Measurements from ENCODE around the gene ITPK1.

The ITPK1 gene

GRCh38 chr14:92902191-92902590 is 213.5 kb downstream of the ITPK1 start:
- Histone ChIP-seq H3K4me1 (ENCODE audit: control insufficient read depth, insufficient read depth, low read length) (no peaks in the 10 kb centered on the region), H3K9ac (ENCODE audit: low read length) (no peak overlapping the region), H3K27me3 (ENCODE audit: control insufficient read depth, insufficient read depth, low read length) (peaks cover 21% of the 10 kb centered on the region), H3K9me3 (ENCODE audit: control insufficient read depth, low read length) (no peaks in the 10 kb centered on the region), H3K36me3 (ENCODE audit: control insufficient read depth, insufficient read depth, low read length) (no peaks in the 10 kb centered on the region), H3K4me3 (ENCODE audit: low read length) (no peak overlapping the region)

- Histone ChIP-seq H3K4me3 (ENCODE audit: low read length) (no peak overlapping the region), H3K36me3 (ENCODE audit: control insufficient read depth, insufficient read depth, low read length) (no peaks in the 10 kb centered on the region), H3K27me3 (ENCODE audit: control insufficient read depth, insufficient read depth, low read length) (peaks cover 21% of the 10 kb centered on the region), H3K9me3 (ENCODE audit: control insufficient read depth, low read length) (no peaks in the 10 kb centered on the region), H3K4me1 (ENCODE audit: control insufficient read depth, insufficient read depth, low read length) (no peaks in the 10 kb centered on the region), H3K9ac (ENCODE audit: low read length) (no peak overlapping the region)
These were observed 215.1 kb downstream of the ITPK1 start for GRCh38 chr14:92900660-92901059.

GRCh38 chr14:92898566-92899131 is 217.1 kb downstream of the ITPK1 start:
- Histone ChIP-seq H3K9me3 (ENCODE audit: control insufficient read depth, low read length) (no peaks in the 10 kb centered on the region), H3K36me3 (ENCODE audit: control insufficient read depth, insufficient read depth, low read length) (no peaks in the 10 kb centered on the region), H3K27me3 (ENCODE audit: control insufficient read depth, insufficient read depth, low read length) (peaks cover 16% of the 10 kb centered on the region), H3K4me1 (ENCODE audit: control insufficient read depth, insufficient read depth, low read length) (no peaks in the 10 kb centered on the region), H3K9ac (ENCODE audit: low read length) (no peak overlapping the region), H3K4me3 (ENCODE audit: low read length) (no peak overlapping the region)

- Histone ChIP-seq H3K4me3 (ENCODE audit: low read length) (no peak overlapping the region), H3K36me3 (ENCODE audit: control insufficient read depth, insufficient read depth, low read length) (no peaks in the 10 kb centered on the region), H3K9me3 (ENCODE audit: control insufficient read depth, low read length) (no peaks in the 10 kb centered on the region), H3K27me3 (ENCODE audit: control insufficient read depth, insufficient read depth, low read length) (peaks cover 13% of the 10 kb centered on the region), H3K4me1 (ENCODE audit: control insufficient read depth, insufficient read depth, low read length) (no peaks in the 10 kb centered on the region), H3K9ac (ENCODE audit: low read length) (no peak overlapping the region)
These were observed 217.7 kb downstream of the ITPK1 start for GRCh38 chr14:92897922-92898565.

- H3K9ac ChIP-seq (ENCODE audit: low read length), result no peak overlapping the region
- H3K9me3 ChIP-seq (ENCODE audit: control insufficient read depth, low read length), result no peaks in the 10 kb centered on the region
- peaks cover 4% of the 10 kb centered on the region for H3K27me3 ChIP-seq (ENCODE audit: control insufficient read depth, insufficient read depth, low read length)
- no peak overlapping the region for H3K4me3 ChIP-seq (ENCODE audit: low read length)
- no peaks in the 10 kb centered on the region for H3K36me3 ChIP-seq (ENCODE audit: control insufficient read depth, insufficient read depth, low read length)
- no peaks in the 10 kb centered on the region for H3K4me1 ChIP-seq (ENCODE audit: control insufficient read depth, insufficient read depth, low read length)
These were observed 220.3 kb downstream of the ITPK1 start for GRCh38 chr14:92895352-92895878.

GRCh38 chr14:92892589-92892988 is 223.1 kb downstream of the ITPK1 start:
- no peak overlapping the region for H3K4me3 ChIP-seq (ENCODE audit: low read length)
- H3K27me3 ChIP-seq (ENCODE audit: control insufficient read depth, insufficient read depth, low read length), result no peaks in the 10 kb centered on the region
- H3K36me3 ChIP-seq (ENCODE audit: control insufficient read depth, insufficient read depth, low read length), result no peaks in the 10 kb centered on the region
- H3K9me3 ChIP-seq (ENCODE audit: control insufficient read depth, low read length), result no peaks in the 10 kb centered on the region
- no peak overlapping the region for H3K9ac ChIP-seq (ENCODE audit: low read length)
- H3K4me1 ChIP-seq (ENCODE audit: control insufficient read depth, insufficient read depth, low read length), result no peaks in the 10 kb centered on the region

- Histone ChIP-seq H3K36me3 (ENCODE audit: control insufficient read depth, insufficient read depth, low read length) (no peaks in the 10 kb centered on the region), H3K27me3 (ENCODE audit: control insufficient read depth, insufficient read depth, low read length) (peaks cover 6% of the 10 kb centered on the region), H3K4me1 (ENCODE audit: control insufficient read depth, insufficient read depth, low read length) (no peaks in the 10 kb centered on the region), H3K4me3 (ENCODE audit: low read length) (no peak overlapping the region), H3K9me3 (ENCODE audit: control insufficient read depth, low read length) (no peaks in the 10 kb centered on the region), H3K9ac (ENCODE audit: low read length) (no peak overlapping the region)
These were observed 224.7 kb downstream of the ITPK1 start for GRCh38 chr14:92890830-92891588.

GRCh38 chr14:92888896-92889295 is 226.8 kb downstream of the ITPK1 start:
- Histone ChIP-seq H3K4me3 (ENCODE audit: low read length) (no peak overlapping the region), H3K4me1 (ENCODE audit: control insufficient read depth, insufficient read depth, low read length) (no peaks in the 10 kb centered on the region), H3K27me3 (ENCODE audit: control insufficient read depth, insufficient read depth, low read length) (peaks cover 9% of the 10 kb centered on the region), H3K9me3 (ENCODE audit: control insufficient read depth, low read length) (no peaks in the 10 kb centered on the region), H3K36me3 (ENCODE audit: control insufficient read depth, insufficient read depth, low read length) (no peaks in the 10 kb centered on the region), H3K9ac (ENCODE audit: low read length) (no peak overlapping the region)

GRCh38 chr14:92887157-92887556 is 228.6 kb downstream of the ITPK1 start:
- Histone ChIP-seq H3K4me3 (ENCODE audit: low read length) (no peak overlapping the region), H3K27me3 (ENCODE audit: control insufficient read depth, insufficient read depth, low read length) (peaks cover 9% of the 10 kb centered on the region), H3K4me1 (ENCODE audit: control insufficient read depth, insufficient read depth, low read length) (no peaks in the 10 kb centered on the region), H3K9ac (ENCODE audit: low read length) (no peak overlapping the region), H3K9me3 (ENCODE audit: control insufficient read depth, low read length) (no peaks in the 10 kb centered on the region), H3K36me3 (ENCODE audit: control insufficient read depth, insufficient read depth, low read length) (no peaks in the 10 kb centered on the region)
